HG03103 (cell line): ENCODE measurements around the gene PGBD5.

ENCODE experiments used
- ATAC-seq: cut with Tn5 transposase; IDR thresholded peaks from one replicate; pipeline ENCODE4 v1.9.1; 2021; ENCODE audit warnings: low read depth; ENCODE audit not compliant: unreplicated experiment

The PGBD5 gene

GRCh38 chr1:230328342-230329015 lies 97.7 kb downstream of the PGBD5 start:
- ATAC-seq = no peak

- ATAC-seq = no peak
Observed at GRCh38 chr1:230327892-230328284, 98.2 kb downstream of the PGBD5 start.

GRCh38 chr1:230326971-230327891 lies 98.9 kb downstream of the PGBD5 start:
- ATAC-seq = no peak

DNA sequence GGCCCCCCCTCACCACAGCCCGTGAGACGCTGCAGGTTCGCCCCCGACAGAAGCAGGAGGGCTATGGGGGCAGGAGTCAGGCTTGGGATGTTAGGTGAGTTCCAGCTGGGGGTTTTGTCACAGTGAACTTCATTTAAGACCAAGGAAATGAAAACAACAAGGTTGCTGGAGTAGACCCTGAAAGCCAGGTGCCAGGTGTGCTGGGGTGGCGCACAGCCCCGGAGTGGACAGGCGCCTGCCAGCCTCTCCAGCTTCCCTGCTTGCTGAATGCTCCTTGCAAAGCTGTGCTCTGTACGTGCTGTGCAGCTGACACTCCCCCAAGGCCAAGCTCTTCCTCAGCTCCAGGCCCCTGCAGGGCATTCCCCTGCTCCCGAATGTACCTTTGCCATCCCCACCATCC lies 102.4 kb downstream of the PGBD5 start:
- no peak for ATAC-seq

DNA sequence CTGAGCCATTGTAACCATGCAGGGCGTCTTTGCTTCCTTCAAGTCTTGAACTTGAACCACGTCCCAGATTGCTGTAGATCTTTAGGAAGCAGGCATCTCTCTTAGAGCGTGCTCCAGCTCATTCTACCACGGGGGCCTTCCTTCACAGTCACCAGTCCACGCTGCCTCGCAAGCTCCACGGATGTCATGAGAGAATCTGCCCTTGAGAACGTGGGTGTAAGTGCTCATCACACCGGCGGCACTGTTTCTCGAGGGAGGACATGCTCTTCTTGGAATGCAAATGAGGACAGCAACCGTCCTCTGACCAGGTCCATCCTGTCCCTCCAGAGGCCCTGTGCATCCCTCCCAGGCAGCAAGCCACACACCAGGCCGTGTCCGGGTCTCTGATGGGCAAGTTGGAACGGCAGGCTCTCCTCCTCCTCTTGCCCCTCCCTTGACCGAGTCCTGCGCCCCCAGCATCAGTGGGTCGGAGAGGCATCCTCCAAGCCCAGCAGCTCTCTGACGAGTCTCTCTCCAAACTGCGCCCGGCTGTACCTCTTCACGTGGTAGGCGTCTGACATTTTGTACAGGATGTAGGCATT lies 103.1 kb downstream of the PGBD5 start:
- no peak for ATAC-seq

GRCh38 chr1:230322421-230322756 lies 103.7 kb downstream of the PGBD5 start:
- ATAC-seq = no peak

- ATAC-seq = no peak
Observed at GRCh38 chr1:230321741-230322420, 104.3 kb downstream of the PGBD5 start.

GRCh38 chr1:230321341-230321740 lies 104.8 kb downstream of the PGBD5 start:
- no peak for ATAC-seq

- no peak for ATAC-seq
Observed at GRCh38 chr1:230320804-230321203, 105.3 kb downstream of the PGBD5 start.

DNA sequence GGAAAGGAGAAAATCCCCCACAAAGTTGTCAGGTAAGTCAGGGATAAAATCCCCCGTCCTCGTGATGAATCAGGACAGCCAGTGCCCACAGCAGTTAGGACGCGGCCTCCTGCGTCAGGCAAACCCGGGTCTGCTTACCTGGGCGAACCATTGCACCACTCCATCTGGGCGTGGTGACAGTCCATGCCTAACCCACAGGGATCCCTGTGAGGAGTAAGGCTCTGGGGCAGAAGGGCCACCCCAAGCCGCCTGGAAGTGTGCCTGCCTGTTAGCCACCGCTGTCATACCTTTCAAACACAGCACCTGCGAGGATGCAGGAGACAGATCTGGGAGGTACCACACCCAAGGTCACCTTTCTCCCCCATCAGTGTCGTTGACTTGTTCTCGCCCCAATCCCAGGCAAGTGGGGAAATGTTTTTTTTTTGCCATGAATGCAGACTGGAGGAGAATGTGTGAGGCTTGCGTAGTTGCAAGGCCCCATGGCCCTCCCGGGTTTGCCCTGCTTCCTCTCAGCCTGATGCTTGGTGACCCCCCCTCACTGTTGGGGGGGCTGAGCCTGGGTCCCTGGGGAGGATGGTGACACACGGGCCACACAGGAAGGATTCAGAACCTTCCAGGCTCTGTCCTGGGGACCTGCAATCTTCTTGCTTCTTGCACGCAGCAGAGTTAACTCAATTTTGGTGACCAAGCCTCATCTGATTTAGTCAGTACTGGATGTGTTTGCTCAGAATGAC lies 107.0 kb downstream of the PGBD5 start:
- no peak for ATAC-seq

- no peak for ATAC-seq
Observed at GRCh38 chr1:230317823-230318819, 108.0 kb downstream of the PGBD5 start.

DNA sequence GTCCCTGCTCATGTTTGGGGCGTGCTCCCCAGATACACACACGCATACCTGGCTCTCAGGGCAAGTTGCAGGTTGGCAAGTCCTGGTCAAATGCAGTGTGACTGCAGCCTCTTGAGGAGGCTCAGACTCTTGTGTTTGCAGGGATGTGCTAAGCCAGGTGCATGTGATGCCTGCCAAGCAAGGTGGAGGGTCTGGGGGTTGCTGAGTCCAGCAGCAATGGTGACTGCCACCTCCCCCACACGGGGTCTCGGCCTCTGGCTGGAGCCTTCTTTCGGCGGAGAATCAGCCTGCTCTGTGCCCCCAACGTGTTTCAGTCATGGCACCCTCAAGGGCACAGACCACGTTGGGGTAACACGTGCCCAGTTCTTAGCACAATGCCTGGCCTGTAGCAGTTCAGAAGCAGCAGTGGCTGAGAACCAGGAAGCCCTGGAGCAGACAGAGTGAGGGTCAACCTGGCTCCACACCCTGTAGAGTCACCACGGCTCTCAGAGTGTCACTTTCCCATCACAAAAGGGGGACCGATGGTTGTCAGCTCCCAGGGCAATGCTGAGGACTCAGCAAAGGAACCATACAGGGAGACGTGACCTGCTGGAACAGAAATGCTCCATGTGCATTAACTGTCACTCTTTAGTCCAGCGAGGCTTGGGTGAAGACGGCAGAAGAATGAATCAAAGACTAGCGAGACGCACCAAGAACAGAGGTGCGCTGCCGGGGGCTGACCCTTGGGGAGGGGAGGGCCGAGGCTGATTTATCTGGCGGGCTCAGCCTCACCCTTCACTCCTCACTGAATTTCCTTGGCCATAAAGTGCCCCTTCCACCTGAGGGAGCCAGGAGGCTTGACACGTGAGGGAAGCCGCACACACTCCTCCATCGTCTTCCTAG lies 109.0 kb downstream of the PGBD5 start:
- no peak for ATAC-seq

GRCh38 chr1:230315099-230315498 lies 111.0 kb downstream of the PGBD5 start:
- ATAC-seq = no peak

GRCh38 chr1:230314142-230314470 lies 112.0 kb downstream of the PGBD5 start:
- no peak for ATAC-seq

DNA sequence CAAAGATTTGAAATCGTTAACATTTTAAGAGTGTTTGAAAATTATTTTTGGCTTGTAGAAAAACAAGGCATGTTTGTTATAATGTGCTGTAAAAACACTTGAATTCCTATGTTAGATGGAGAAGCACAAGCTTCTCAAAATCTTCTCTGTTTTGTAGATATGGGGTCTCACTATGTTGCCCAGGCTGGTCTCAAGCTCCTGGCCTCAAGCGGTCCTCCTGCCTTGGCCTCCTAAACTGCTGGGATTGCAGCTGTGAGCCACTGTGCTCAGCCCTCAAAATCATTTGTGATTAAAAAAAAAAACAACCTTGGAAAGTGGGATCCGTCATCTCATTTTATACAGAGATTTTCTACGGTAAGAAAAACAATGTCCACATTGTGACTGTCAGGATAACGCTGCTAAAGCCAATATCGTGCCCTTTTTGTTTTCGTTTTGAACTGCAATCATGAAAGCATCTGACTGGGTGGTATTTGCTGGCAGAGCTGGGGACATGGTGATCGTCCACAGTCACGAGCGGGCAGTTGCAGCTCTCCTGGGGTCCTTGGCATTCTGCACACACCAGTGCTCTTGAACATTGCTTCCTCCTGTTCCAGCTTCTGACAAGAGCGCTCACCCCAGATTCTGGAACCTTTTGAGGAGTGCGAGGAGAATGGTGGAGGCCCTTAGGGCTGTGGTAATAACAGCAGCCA lies 112.5 kb downstream of the PGBD5 start:
- no peak for ATAC-seq

DNA sequence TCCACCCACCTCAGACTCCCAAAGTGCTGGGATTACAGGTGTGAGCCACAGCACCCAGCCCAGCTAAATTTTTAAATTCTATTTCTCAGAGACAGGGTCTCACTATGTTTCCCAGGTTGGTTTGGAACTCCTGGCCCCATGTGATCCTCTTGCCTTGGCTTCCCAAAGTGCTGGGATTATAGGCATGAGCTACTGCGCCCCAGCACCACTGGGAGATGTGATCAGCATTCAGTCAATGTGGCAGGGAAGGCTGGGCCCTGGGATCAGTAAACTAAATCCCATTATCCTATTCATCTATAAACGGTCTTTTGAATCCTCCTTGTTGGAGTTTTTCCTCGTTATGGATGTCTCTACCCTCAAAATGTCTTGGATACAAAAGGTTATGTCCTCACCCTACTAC lies 113.5 kb downstream of the PGBD5 start:
- ATAC-seq = no peak

DNA sequence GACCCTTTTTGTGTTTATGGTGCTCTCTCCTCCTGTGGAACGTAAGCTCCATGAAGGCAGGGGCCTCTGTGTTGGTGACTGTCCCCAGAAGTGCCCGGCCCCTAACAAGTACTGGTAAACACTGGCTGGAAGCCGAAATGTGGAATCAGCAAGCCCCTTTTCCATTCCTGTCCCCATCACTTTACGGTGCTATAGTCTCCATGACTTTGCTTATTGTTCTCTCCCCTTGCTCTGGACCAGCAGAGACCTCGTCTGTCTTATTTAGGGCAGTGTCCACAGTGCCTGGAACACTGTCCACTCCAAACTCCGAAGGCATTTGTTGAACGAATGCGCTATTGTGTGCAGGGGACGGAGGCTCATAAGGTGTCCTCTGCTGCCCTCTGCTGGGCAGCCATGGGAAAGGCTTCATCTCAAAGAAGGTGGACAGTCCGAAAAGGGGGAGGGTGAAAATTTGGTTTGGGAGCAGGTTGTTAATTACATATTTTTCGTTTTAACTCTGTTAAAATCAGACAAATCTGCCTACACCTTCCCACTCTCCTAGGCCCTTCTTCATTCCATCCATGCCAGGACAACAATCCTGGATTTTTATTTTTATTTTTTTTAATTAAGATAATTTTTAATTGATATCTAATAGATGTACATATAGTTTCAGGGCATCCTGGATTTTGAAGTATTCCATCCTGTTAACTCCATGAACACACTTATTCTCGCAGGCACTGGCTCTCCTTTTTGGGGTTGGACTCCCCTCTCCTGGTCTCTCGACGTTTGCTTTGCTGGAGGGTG lies 115.6 kb downstream of the PGBD5 start:
- no peak for ATAC-seq
